HEK293 (cell line): ENCODE measurements around the gene S100PBP.

Experiments
- CTCF ChIP-seq: fragments of 450-650 bp; formaldehyde crosslinking; IDR thresholded peaks from 2 replicates; pipeline ENCODE4 v1.5.1; 2016; ENCODE audit warnings: missing biosample characterization, missing genetic modification characterization
- ELK4 ChIP-seq: IDR thresholded peaks from 2 replicates; pipeline ENCODE4 v1.6.1; 2011; ENCODE audit warnings: mild to moderate bottlenecking, low read depth, low read length, borderline replicate concordance
- GFI1B ChIP-seq: fragments of 450-650 bp; formaldehyde crosslinking; IDR thresholded peaks from 2 replicates; pipeline ENCODE4 v1.5.1; 2016; ENCODE audit warnings: missing biosample characterization, missing genetic modification characterization
- MEIS1 ChIP-seq: sonication (generic); formaldehyde crosslinking; IDR thresholded peaks from 2 replicates; pipeline ENCODE4 v1.8.1; 2022; ENCODE audit warnings: missing genetic modification reagents, mild to moderate bottlenecking, borderline replicate concordance
- REST ChIP-seq: fragments of 450-650 bp; formaldehyde crosslinking; IDR thresholded peaks from 2 replicates; pipeline ENCODE4 v1.5.1; 2016; ENCODE audit warnings: missing biosample characterization, missing genetic modification characterization
- YY1 ChIP-seq: fragments of 450-650 bp; formaldehyde crosslinking; IDR thresholded peaks from 2 replicates; pipeline ENCODE4 v1.5.1; 2018; ENCODE audit warnings: missing biosample characterization, missing genetic modification characterization
- ZBTB49 ChIP-seq: fragments of 450-650 bp; formaldehyde crosslinking; IDR thresholded peaks from 2 replicates; pipeline ENCODE4 v1.5.1; 2016; ENCODE audit warnings: missing biosample characterization, missing genetic modification characterization, low read depth
- ZNF133 ChIP-seq: fragments of 450-650 bp; formaldehyde crosslinking; IDR thresholded peaks from 2 replicates; pipeline ENCODE4 v1.5.1; 2016; ENCODE audit warnings: missing biosample characterization, missing genetic modification characterization

GRCh38 chr1:32798191-32798590 lies 19.3 kb upstream of the S100PBP start:
- TF ChIP-seq CTCF (tag by site-specific recombination) (no peak), REST (tag by site-specific recombination) (no peak), YY1 (tag by site-specific recombination) (no peak), MEIS1 (CRISPR knock-in tag) (no peak), ZNF133 (tag by site-specific recombination) (no peak), ELK4 (no peak), GFI1B (tag by site-specific recombination) (no peak), ZBTB49 (no peak)
